ENCODE results near the gene PPP2R2C.
A peak's percentile ranks its signal among the peaks of the same experiment; 100 is the strongest.

Gene PPP2R2C

GRCh38 chr4:6500481-6501140 is 28.2 kb upstream of the PPP2R2C start:
- H3K36me3 ChIP-seq (ENCODE audit: control insufficient read depth in 4 of 4, insufficient read depth in 4 of 4, low read length in 3 of 4) = no peaks in the 10 kb centered on the region
- H3K9me3 ChIP-seq (ENCODE audit: control extremely low read depth in 1 of 5, control insufficient read depth in 4 of 5, insufficient read depth in 2 of 5, low read depth in 1 of 5, low read length in 4 of 5) = peaks cover 0 to 21% (median 3%) of the 10 kb centered on the region in 5 experiments
- ChIA-PET CTCF (no interaction called here), POLR2A (interaction anchor here (0.6 to 0.8 kb wide), 2 partner anchors 23 to 122 kb away, joined by 3 to 5 read pairs; no protein-coding TSS in a partner anchor)
- WGBS (ENCODE audit: insufficient coverage) = 61% methylated on average over 9 of the region's 10 CpGs
- H3K27ac ChIP-seq (ENCODE audit: insufficient read depth in 1 of 2, low read depth in 1 of 2, low read length in 2 of 2, poor library complexity in 1 of 2, severe bottlenecking in 2 of 2) = no peak overlapping the region
- DNase-seq = peak; percentile 24 to 60 (median 40)
- no peak overlapping the region for H3K4me3 ChIP-seq (ENCODE audit: control insufficient read depth in 1 of 7, extremely low read depth in 1 of 7, insufficient read depth in 4 of 7, low read depth in 2 of 7, low read length in 6 of 7)
- H3K4me1 ChIP-seq (ENCODE audit: control extremely low read depth in 1 of 4, control insufficient read depth in 4 of 4, insufficient read depth in 4 of 4, low read length in 3 of 4) = peaks cover 0 to 12% (median 0%) of the 10 kb centered on the region in 4 experiments
- peaks cover 0 to 36% (median 2%) of the 10 kb centered on the region in 5 experiments for H3K27me3 ChIP-seq (replicated peaks in 2 of 5; ENCODE audit: control insufficient read depth in 4 of 5, insufficient read depth in 5 of 5, low read length in 4 of 5)

- H3K9me3 ChIP-seq (ENCODE audit: control extremely low read depth in 1 of 5, control insufficient read depth in 4 of 5, insufficient read depth in 2 of 5, low read depth in 1 of 5, low read length in 4 of 5) = peaks cover 0 to 11% (median 2%) of the 10 kb centered on the region in 5 experiments
- no peak overlapping the region for H3K27ac ChIP-seq (ENCODE audit: insufficient read depth in 1 of 2, low read depth in 1 of 2, low read length in 2 of 2, poor library complexity in 1 of 2, severe bottlenecking in 2 of 2)
- 91% methylated on average over 5 of the region's 6 CpGs for WGBS (ENCODE audit: insufficient coverage)
- ChIA-PET CTCF (no interaction called here), POLR2A (no interaction called here)
- H3K4me1 ChIP-seq (ENCODE audit: control extremely low read depth in 1 of 4, control insufficient read depth in 4 of 4, insufficient read depth in 4 of 4, low read length in 3 of 4) = peaks cover 0 to 12% (median 0%) of the 10 kb centered on the region in 4 experiments
- no peak overlapping the region for H3K4me3 ChIP-seq (ENCODE audit: control insufficient read depth in 1 of 7, extremely low read depth in 1 of 7, insufficient read depth in 4 of 7, low read depth in 2 of 7, low read length in 6 of 7)
- DNase-seq = no peak
- H3K36me3 ChIP-seq (ENCODE audit: control insufficient read depth in 4 of 4, insufficient read depth in 4 of 4, low read length in 3 of 4) = no peaks in the 10 kb centered on the region
- H3K27me3 ChIP-seq (replicated peaks in 2 of 5; ENCODE audit: control insufficient read depth in 4 of 5, insufficient read depth in 5 of 5, low read length in 4 of 5) = peaks cover 0 to 46% (median 2%) of the 10 kb centered on the region in 5 experiments
Measured at GRCh38 chr4:6499238-6499600, 26.8 kb upstream of the PPP2R2C start.

GRCh38 chr4:6498511-6499237 is 26.3 kb upstream of the PPP2R2C start:
- 86% methylated on average over 7 of the region's 11 CpGs for WGBS (ENCODE audit: insufficient coverage)
- Histone ChIP-seq H3K27ac (ENCODE audit: insufficient read depth in 1 of 2, low read depth in 1 of 2, low read length in 2 of 2, poor library complexity in 1 of 2, severe bottlenecking in 2 of 2) (no peak overlapping the region), H3K4me3 (ENCODE audit: control insufficient read depth in 1 of 7, extremely low read depth in 1 of 7, insufficient read depth in 4 of 7, low read depth in 2 of 7, low read length in 6 of 7) (no peak overlapping the region)

GRCh38 chr4:6497796-6498195 is 25.4 kb upstream of the PPP2R2C start:
- no peak for DNase-seq
- ChIA-PET POLR2A (no interaction called here), CTCF (no interaction called here)
- 91% methylated on average over 8 of the region's 8 CpGs for WGBS (ENCODE audit: insufficient coverage)
- Histone ChIP-seq H3K27me3 (replicated peaks in 2 of 5; ENCODE audit: control insufficient read depth in 4 of 5, insufficient read depth in 5 of 5, low read length in 4 of 5) (peaks cover 0 to 59% (median 2%) of the 10 kb centered on the region in 5 experiments), H3K4me3 (ENCODE audit: control insufficient read depth in 1 of 7, extremely low read depth in 1 of 7, insufficient read depth in 4 of 7, low read depth in 2 of 7, low read length in 6 of 7) (no peak overlapping the region), H3K4me1 (ENCODE audit: control extremely low read depth in 1 of 4, control insufficient read depth in 4 of 4, insufficient read depth in 4 of 4, low read length in 3 of 4) (peaks cover 0 to 12% (median 0%) of the 10 kb centered on the region in 4 experiments), H3K9me3 (ENCODE audit: control extremely low read depth in 1 of 5, control insufficient read depth in 4 of 5, insufficient read depth in 2 of 5, low read depth in 1 of 5, low read length in 4 of 5) (peaks cover 0 to 3% (median 0%) of the 10 kb centered on the region in 5 experiments), H3K27ac (ENCODE audit: insufficient read depth in 1 of 2, low read depth in 1 of 2, low read length in 2 of 2, poor library complexity in 1 of 2, severe bottlenecking in 2 of 2) (no peak overlapping the region), H3K36me3 (ENCODE audit: control insufficient read depth in 4 of 4, insufficient read depth in 4 of 4, low read length in 3 of 4) (no peaks in the 10 kb centered on the region)

More at GRCh38 chr4:6498511-6499237, 26.3 kb upstream of the PPP2R2C start:
- Histone ChIP-seq H3K36me3 (ENCODE audit: control insufficient read depth in 4 of 4, insufficient read depth in 4 of 4, low read length in 3 of 4) (no peaks in the 10 kb centered on the region), H3K27me3 (replicated peaks in 2 of 5; ENCODE audit: control insufficient read depth in 4 of 5, insufficient read depth in 5 of 5, low read length in 4 of 5) (peaks cover 0 to 51% (median 2%) of the 10 kb centered on the region in 5 experiments), H3K9me3 (ENCODE audit: control extremely low read depth in 1 of 5, control insufficient read depth in 4 of 5, insufficient read depth in 2 of 5, low read depth in 1 of 5, low read length in 4 of 5) (peaks cover 0 to 6% (median 0%) of the 10 kb centered on the region in 5 experiments), H3K4me1 (ENCODE audit: control extremely low read depth in 1 of 4, control insufficient read depth in 4 of 4, insufficient read depth in 4 of 4, low read length in 3 of 4) (peaks cover 0 to 12% (median 0%) of the 10 kb centered on the region in 4 experiments)
- ChIA-PET CTCF (no interaction called here), POLR2A (no interaction called here)
- DNase-seq = no peak

GRCh38 chr4:6495736-6496135 is 23.3 kb upstream of the PPP2R2C start:
- Histone ChIP-seq H3K27ac (ENCODE audit: insufficient read depth in 1 of 2, low read depth in 1 of 2, low read length in 2 of 2, poor library complexity in 1 of 2, severe bottlenecking in 2 of 2) (no peak overlapping the region), H3K4me3 (ENCODE audit: control insufficient read depth in 1 of 7, extremely low read depth in 1 of 7, insufficient read depth in 4 of 7, low read depth in 2 of 7, low read length in 6 of 7) (no peak overlapping the region), H3K36me3 (ENCODE audit: control insufficient read depth in 4 of 4, insufficient read depth in 4 of 4, low read length in 3 of 4) (no peaks in the 10 kb centered on the region), H3K9me3 (ENCODE audit: control extremely low read depth in 1 of 5, control insufficient read depth in 4 of 5, insufficient read depth in 2 of 5, low read depth in 1 of 5, low read length in 4 of 5) (peaks cover 0 to 12% (median 8%) of the 10 kb centered on the region in 5 experiments), H3K4me1 (ENCODE audit: control extremely low read depth in 1 of 4, control insufficient read depth in 4 of 4, insufficient read depth in 4 of 4, low read length in 3 of 4) (peaks cover 0 to 11% (median 0%) of the 10 kb centered on the region in 4 experiments), H3K27me3 (replicated peaks in 2 of 5; ENCODE audit: control insufficient read depth in 4 of 5, insufficient read depth in 5 of 5, low read length in 4 of 5) (peaks cover 0 to 60% (median 2%) of the 10 kb centered on the region in 5 experiments)
- DNase-seq = no peak
- 95% methylated on average over 5 of the region's 5 CpGs for WGBS (ENCODE audit: insufficient coverage)
- POLR2A ChIA-PET = no interaction called here
- CTCF ChIA-PET = no interaction called here

- Histone ChIP-seq H3K4me1 (ENCODE audit: control extremely low read depth in 1 of 4, control insufficient read depth in 4 of 4, insufficient read depth in 4 of 4, low read length in 3 of 4) (peaks cover 0 to 6% (median 0%) of the 10 kb centered on the region in 4 experiments), H3K9me3 (ENCODE audit: control extremely low read depth in 1 of 5, control insufficient read depth in 4 of 5, insufficient read depth in 2 of 5, low read depth in 1 of 5, low read length in 4 of 5) (peaks cover 0 to 16% (median 8%) of the 10 kb centered on the region in 5 experiments), H3K4me3 (ENCODE audit: control insufficient read depth in 1 of 7, extremely low read depth in 1 of 7, insufficient read depth in 4 of 7, low read depth in 2 of 7, low read length in 6 of 7) (no peak overlapping the region), H3K27me3 (replicated peaks in 2 of 5; ENCODE audit: control insufficient read depth in 4 of 5, insufficient read depth in 5 of 5, low read length in 4 of 5) (peaks cover 0 to 58% (median 2%) of the 10 kb centered on the region in 5 experiments), H3K27ac (ENCODE audit: insufficient read depth in 1 of 2, low read depth in 1 of 2, low read length in 2 of 2, poor library complexity in 1 of 2, severe bottlenecking in 2 of 2) (no peak overlapping the region), H3K36me3 (ENCODE audit: control insufficient read depth in 4 of 4, insufficient read depth in 4 of 4, low read length in 3 of 4) (no peaks in the 10 kb centered on the region)
- 90% methylated on average over 7 of the region's 7 CpGs for WGBS (ENCODE audit: insufficient coverage)
- CTCF ChIA-PET = no interaction called here
- POLR2A ChIA-PET = no interaction called here
- no peak for DNase-seq
Measured at GRCh38 chr4:6495296-6495590, 22.8 kb upstream of the PPP2R2C start.
